Thymus (tissue), 11 donors: Measurements from ENCODE around the gene UNC13A. TPM values are rescaled to one million over a fixed set of nuclear protein-coding genes. Genes with fewer than 3 reads are reported as not detected.

ENCODE experiments used
- DNase-seq, 9 donors: peaks; one replicate each; pipeline ENCODE4 v3.0.0-alpha.2; 2013; ENCODE audit warnings: low spot score in 9 of 9, low read depth in 6 of 9, missing footprints in 1 of 9
- H3K27ac ChIP-seq, 2 donors: one replicate each; pipeline ENCODE4 v1.5.1; 2013; ENCODE audit warnings: control low read depth in 1 of 2, low read depth in 1 of 2, low read length in 1 of 2, mild to moderate bottlenecking in 1 of 2, moderate library complexity in 1 of 2
- H3K27me3 ChIP-seq, 2 donors: one replicate each; pipeline ENCODE4 v1.5.1; 2013; ENCODE audit warnings: low read length in 1 of 2; ENCODE audit not compliant: control insufficient read depth in 2 of 2, insufficient read depth in 1 of 2
- H3K36me3 ChIP-seq, 2 donors: one replicate each; pipeline ENCODE4 v1.5.1; 2013; ENCODE audit warnings: low read length in 1 of 2, mild to moderate bottlenecking in 1 of 2, moderate library complexity in 1 of 2; ENCODE audit not compliant: control insufficient read depth in 2 of 2, insufficient read depth in 2 of 2
- H3K4me1 ChIP-seq, 2 donors: one replicate each; pipeline ENCODE4 v1.5.1; 2013; ENCODE audit warnings: low read length in 2 of 2; ENCODE audit not compliant: control insufficient read depth in 2 of 2, insufficient read depth in 2 of 2
- H3K4me3 ChIP-seq, 2 donors: one replicate each; pipeline ENCODE4 v1.5.1; 2013; ENCODE audit warnings: low read length in 2 of 2, control low read depth in 1 of 2, mild to moderate bottlenecking in 1 of 2
- H3K9me3 ChIP-seq, 2 donors: one replicate each; pipeline ENCODE4 v1.5.1; 2013; ENCODE audit warnings: low read length in 1 of 2, mild to moderate bottlenecking in 1 of 2; ENCODE audit not compliant: control insufficient read depth in 2 of 2, insufficient read depth in 1 of 2
- WGBS: extraction: QIAGEN DNeasy Blood & Tissue Kit; methylation state at CpG from one replicate; pipeline ENCODE4 v1.1.7; 2013; 5-methylcytosine and 5-hydroxymethylcytosine counted together
- polyA plus RNA-seq: library from polyadenylated mRNA; stranded (reverse); fragments of 200-250 nt; gene quantifications from one replicate; pipeline ENCODE4 v1.2.3, GENCODE V29; 2013
- total RNA-seq: library from RNA; stranded (reverse); fragments of 120-200 nt; gene quantifications from one replicate; pipeline ENCODE4 v1.2.4, GENCODE V29; 2013
- donor health status: healthy.

The UNC13A gene
- total and polyA plus RNA-seq, 2 donors: 0.19 to 0.32 TPM

GRCh38 chr19:17725422-17726078, 37.4 kb upstream of the UNC13A start:
- Histone ChIP-seq H3K4me1 (peaks cover 10% of the 10 kb centered on the region in 2 donors), H3K36me3 (peaks cover 65 to 73% of the 10 kb centered on the region in 2 donors), H3K27me3 (no peaks in the 10 kb centered on the region), H3K4me3 (no peak overlapping the region), H3K9me3 (no peaks in the 10 kb centered on the region), H3K27ac (no peak overlapping the region)
- DNase-seq: no peak
- 97% methylated on average over 21 of the region's 21 CpGs for WGBS

- Histone ChIP-seq H3K27me3 (no peaks in the 10 kb centered on the region), H3K4me1 (peaks cover 15 to 17% of the 10 kb centered on the region in 2 donors)
- over 99% methylated on average over 7 of the region's 7 CpGs for whole genome bisulfite sequencing
Observed at GRCh38 chr19:17724655-17725054, 36.5 kb upstream of the UNC13A start.

GRCh38 chr19:17722655-17723240, 34.6 kb upstream of the UNC13A start:
- Histone ChIP-seq H3K36me3 (peaks cover 42 to 49% of the 10 kb centered on the region in 2 donors), H3K4me1 (peaks cover 20 to 24% of the 10 kb centered on the region in 2 donors), H3K27ac (no peak overlapping the region), H3K27me3 (no peaks in the 10 kb centered on the region), H3K4me3 (no peak overlapping the region), H3K9me3 (no peaks in the 10 kb centered on the region)
- 97% methylated on average over 12 of the region's 12 CpGs for WGBS
- no peak for DNase-seq

More at GRCh38 chr19:17724655-17725054, 36.5 kb upstream of the UNC13A start:
- Histone ChIP-seq H3K9me3 (no peaks in the 10 kb centered on the region), H3K36me3 (peaks cover 56 to 66% of the 10 kb centered on the region in 2 donors), H3K27ac (no peak overlapping the region), H3K4me3 (no peak overlapping the region)
- no peak for DNase-seq

GRCh38 chr19:17721821-17722220, 33.7 kb upstream of the UNC13A start:
- Histone ChIP-seq H3K4me3 (no peak overlapping the region), H3K36me3 (peaks cover 33 to 40% of the 10 kb centered on the region in 2 donors), H3K27me3 (no peaks in the 10 kb centered on the region), H3K4me1 (peaks cover 20 to 24% of the 10 kb centered on the region in 2 donors), H3K27ac (no peak overlapping the region), H3K9me3 (no peaks in the 10 kb centered on the region)
- DNase-seq: no peak
- 61% methylated on average over 8 of the region's 8 CpGs for WGBS

- H3K4me1 ChIP-seq: peaks cover 20 to 24% of the 10 kb centered on the region in 2 donors
- H3K9me3 ChIP-seq: no peaks in the 10 kb centered on the region
- DNase-seq: no peak
- H3K27ac ChIP-seq: no peak overlapping the region
- peaks cover 29 to 34% of the 10 kb centered on the region in 2 donors for H3K36me3 ChIP-seq
- H3K4me3 ChIP-seq: peak overlapping the region in 1 of 2 donors; percentile 79
- 89% methylated on average over 12 of the region's 12 CpGs for WGBS
- no peaks in the 10 kb centered on the region for H3K27me3 ChIP-seq
Observed at GRCh38 chr19:17721111-17721628, 33.0 kb upstream of the UNC13A start.

GRCh38 chr19:17720440-17720839, 32.3 kb upstream of the UNC13A start:
- WGBS: 28% methylated on average over 7 of the region's 7 CpGs
- peak overlapping the region; percentile 79 to 100 for H3K4me3 ChIP-seq
- no peaks in the 10 kb centered on the region for H3K27me3 ChIP-seq
- peaks cover 22 to 26% of the 10 kb centered on the region in 2 donors for H3K36me3 ChIP-seq
- H3K27ac ChIP-seq: peak overlapping the region in 1 of 2 donors; percentile 5
- no peaks in the 10 kb centered on the region for H3K9me3 ChIP-seq
- no peak for DNase-seq
- peaks cover 20 to 24% of the 10 kb centered on the region in 2 donors for H3K4me1 ChIP-seq

- 5% methylated on average over 38 of the region's 38 CpGs for WGBS
Observed at GRCh38 chr19:17719730-17720400, 31.7 kb upstream of the UNC13A start.

GRCh38 chr19:17718947-17719711, 31.0 kb upstream of the UNC13A start, which contains the start of gene MAP1S:
TSS of gene MAP1S (plus strand) at chr19:17719480. CDS start at chr19:17719503, 23 bp downstream.
- Histone ChIP-seq H3K4me1 (peaks cover 20 to 24% of the 10 kb centered on the region in 2 donors), H3K9me3 (no peaks in the 10 kb centered on the region), H3K36me3 (peaks cover 9 to 13% of the 10 kb centered on the region in 2 donors), H3K27me3 (no peaks in the 10 kb centered on the region), H3K4me3 (peak within 1 kb of the TSS; percentile 79 to 100), H3K27ac (peak within 1 kb of the TSS in 1 of 2 donors; percentile 64)
- DNase-seq: peak in 7 of 9 donors; percentile 34 to 75 (median 53)
- WGBS: 3% methylated on average over 53 of the region's 53 CpGs

More at GRCh38 chr19:17719730-17720400, 31.7 kb upstream of the UNC13A start:
- no peaks in the 10 kb centered on the region for H3K27me3 ChIP-seq
- peak in 1 of 9 donors; percentile 15 for DNase-seq
- peak overlapping the region in 1 of 2 donors; percentile 64 for H3K27ac ChIP-seq
- H3K4me3 ChIP-seq: peak overlapping the region; percentile 79 to 100
- H3K4me1 ChIP-seq: peaks cover 20 to 24% of the 10 kb centered on the region in 2 donors
- H3K36me3 ChIP-seq: peaks cover 16 to 20% of the 10 kb centered on the region in 2 donors
- H3K9me3 ChIP-seq: no peaks in the 10 kb centered on the region
